NCI-H345 (cell line): ENCODE results near the gene REP15.
"Not testable (repeated sequence)": the region's sequence is repeated elsewhere in the genome, so short reads cannot be mapped to it uniquely, and the experiment has no call there.

Source experiments
- DNase-seq: peaks from one replicate; lab custom pipeline; 2025; lab: John Stamatoyannopoulos, UW

Gene REP15

DNA sequence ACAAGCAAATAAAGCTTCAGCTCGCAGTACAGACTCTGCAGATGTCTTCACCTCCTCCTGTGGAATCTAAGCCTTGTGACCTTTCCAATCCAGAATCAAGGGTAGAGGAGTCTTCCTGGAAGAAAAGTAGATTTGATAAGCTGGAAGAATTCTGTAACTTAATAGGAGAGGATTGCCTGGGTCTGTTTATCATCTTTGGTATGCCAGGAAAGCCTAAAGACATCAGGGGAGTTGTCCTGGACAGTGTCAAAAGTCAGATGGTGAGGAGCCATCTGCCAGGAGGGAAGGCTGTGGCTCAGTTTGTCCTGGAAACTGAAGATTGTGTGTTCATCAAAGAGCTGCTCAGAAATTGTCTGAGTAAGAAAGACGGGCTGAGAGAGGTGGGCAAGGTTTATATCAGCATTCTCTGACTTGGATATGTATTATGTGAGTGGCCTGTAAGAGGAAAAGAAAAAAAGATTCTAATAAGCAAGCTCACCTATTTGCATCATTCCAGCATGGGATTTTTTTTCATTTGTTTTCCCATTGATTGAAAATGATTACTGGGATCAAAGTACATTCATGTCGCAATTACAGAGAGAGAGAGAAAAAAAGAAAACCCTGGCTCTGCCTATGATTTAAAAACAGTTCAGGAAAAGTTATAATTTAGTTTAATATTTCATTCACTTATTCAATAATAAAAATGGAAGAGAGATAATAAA, 767 bp downstream of the REP15 start:
- no peak for DNase-seq

DNA sequence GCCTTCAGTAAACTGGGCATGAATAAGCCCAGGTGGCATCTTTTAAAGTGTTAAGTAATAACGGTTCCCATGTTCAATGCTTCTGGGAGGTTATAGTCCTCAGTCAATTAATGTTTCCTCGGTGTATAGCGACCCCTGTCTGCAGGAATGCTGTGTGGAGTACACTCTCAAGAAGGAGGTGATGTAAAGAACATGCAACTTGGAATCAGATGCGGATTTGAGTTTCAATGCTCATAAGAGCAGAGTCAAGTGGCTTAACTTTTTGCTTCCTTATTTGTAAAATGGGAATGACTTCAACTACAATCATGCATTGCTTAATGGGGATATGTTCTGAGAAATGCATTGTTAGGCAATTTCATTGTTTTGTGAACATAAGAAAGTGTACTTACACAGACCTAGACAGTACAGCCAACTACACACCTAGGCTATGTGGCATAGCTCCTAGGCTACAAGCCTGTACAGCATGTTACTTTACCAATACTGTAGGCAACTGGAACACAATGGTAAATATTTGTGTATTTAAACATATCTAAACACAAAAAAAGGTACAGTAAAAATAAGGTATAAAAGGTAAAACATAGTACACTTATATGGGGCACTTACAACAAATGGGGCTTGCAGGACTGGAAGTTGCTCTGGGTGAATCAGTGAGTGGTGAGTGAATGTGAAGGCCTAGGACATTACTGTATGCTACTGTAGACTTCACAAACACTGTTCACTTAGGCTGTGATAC, 7.6 kb downstream of the REP15 start:
- peak; percentile 37 for DNase-seq

DNA sequence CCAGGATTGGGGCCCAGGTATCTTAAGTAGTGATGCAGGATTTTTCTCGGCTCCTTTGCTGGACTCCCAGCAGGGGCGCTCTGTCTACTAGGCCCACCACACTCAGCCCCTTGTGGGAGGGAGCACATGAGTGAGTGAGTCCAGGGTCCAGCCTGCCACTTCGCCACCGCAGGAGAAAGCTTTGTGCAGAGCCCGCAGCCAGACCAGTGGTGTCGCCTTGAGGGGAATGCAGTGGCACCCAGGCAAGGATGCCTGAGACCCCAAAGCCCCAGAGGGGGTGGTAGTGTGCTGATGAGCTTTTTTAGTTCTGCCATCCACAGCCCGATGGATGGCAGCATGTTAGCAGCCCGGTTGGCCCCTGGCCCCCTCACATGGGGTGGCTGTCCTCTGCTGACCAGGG, 9.0 kb downstream of the REP15 start:
- DNase-seq, result no peak

DNA sequence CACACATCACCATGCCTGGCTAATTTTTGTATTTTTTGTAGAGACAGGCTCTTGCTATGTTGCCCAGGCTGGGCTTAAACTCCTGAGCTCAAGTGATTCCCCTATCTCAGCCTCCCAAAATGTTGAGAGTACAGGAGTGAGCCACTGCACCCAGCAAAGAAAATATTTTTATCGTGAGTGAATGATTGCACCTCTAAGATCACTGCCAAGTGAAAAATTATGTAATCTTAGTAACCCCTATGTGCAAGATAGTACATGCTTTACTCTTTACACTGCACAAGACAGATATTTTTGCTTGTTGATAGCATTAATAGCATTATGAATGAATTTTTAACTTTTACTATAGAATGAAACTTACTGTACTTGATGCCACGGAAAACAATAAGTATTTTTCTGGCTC, 11.0 kb downstream of the REP15 start:
- no peak for DNase-seq

DNA sequence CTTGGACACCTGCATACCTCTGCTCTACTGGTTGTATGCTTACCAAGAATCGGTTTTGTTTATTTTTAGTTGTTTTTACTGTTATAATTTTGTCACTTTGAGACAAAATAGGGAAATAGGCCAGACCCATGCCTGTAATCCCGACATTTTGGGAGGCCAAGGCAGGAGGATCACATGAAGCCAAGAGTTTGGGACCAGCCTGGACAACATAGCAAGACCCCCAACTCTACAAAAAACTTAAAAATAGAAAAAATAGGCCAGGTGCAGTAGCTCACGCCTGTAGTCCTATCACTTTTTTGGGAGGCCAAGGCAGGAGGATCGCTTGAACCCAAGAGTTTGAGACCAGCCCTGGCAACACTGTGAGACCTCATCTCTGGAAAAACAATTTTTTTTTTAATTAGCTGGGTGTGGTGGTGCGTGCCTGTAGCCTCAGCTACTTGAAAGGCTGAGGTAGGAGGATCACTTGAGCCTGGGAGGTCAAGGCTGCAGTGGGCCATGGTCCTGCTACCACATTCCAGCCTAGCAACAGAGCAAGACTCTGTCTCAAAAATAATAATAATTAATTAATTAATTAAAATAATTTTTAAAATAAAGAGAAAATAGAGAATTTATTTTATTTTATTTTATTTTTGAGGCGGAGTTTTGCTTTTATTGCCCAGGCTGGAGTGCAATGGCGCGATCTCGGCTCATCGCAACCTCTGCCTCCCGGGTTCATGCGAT, 13.1 kb downstream of the REP15 start:
- DNase-seq, result no peak

DNA sequence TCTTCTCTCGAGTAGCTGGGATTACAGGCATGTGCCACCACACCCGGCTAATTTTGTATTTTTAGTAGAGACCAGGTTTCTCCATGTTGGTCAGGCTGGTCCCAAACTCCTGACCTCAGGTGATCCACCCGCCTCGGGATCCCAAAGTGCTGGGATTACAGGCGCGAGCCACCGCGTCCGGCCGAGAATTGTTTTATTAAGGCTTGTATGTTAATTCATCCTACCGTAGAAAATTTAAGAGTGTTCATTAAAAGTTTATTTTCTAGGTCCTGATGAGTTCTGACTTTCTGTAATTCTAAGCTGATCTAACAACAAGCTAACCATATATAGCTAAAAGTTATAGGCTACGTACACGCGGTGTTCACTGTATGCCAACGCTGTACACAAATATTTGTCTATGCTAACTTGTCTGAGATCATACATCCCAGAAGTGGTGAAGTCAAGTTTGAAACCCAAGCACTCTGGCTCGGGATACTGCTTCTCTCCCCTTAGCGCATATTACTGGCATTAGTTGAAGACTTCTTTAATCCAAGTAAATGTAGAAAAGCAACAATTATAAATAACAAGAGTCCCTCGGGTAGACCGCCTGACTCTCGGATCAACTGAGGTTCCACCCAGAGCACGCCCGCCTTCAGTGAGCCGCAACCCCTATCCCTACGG, 13.8 kb downstream of the REP15 start:
- peak; percentile 55 for DNase-seq

DNA sequence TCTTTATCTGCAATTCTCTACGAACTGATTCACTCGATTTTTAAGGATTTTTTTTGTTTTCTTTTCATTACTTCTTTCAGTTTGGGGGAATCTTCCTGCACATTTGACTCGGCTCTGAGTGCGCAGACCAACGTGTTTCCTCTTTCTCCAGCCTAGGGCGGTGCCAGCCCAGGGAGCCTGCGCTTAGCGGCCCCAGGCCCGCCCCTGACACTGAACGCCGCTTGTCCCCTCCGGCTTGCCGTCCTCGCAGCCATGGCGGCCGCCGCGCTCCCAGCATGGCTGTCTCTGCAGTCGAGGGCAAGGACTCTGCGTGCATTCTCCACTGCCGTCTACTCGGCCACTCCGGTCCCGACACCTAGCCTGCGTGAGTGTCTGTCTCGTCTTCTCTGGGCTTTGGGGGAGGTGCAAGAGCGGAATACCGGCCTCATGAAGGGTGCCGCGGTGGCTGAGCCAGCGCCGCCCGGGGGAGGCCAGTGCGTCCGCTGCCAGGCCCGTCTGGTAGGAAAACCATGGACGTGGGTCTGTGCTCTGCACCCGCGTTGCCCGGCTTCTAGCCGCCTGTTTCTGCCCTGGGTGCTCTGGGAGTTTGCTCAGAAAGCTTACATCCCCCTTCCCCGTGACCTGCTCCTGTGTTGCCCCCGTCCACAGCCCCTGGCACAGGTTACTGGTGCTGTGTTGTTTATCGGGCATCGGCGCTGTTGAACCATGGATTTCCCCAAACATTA, 14.5 kb downstream of the REP15 start, which contains the start of gene MRPS35:
TSS of gene MRPS35 (plus strand) at position 241 of the 725 bp plus-strand sequence. CDS start at position 253, 12 bp downstream.
- peak; percentile 88 for DNase-seq

DNA sequence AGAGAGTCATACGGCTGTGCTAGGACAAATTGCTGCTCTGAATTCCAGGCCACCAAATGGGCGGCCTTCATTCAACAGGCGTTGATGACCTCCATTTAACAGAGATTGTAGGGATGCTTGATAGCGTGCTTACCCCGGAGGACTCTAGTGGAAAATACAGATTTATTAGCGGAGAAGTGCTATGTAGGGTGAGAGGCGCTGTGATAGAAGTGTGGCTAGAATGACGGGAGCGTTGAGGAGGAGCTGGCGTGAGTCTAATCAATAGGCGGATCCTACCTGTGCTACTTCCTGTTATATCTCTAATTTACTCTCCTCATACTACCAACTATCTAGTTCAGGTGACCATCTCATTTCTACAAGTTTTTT, 15.1 kb downstream of the REP15 start:
- peak; percentile 25 for DNase-seq

DNA sequence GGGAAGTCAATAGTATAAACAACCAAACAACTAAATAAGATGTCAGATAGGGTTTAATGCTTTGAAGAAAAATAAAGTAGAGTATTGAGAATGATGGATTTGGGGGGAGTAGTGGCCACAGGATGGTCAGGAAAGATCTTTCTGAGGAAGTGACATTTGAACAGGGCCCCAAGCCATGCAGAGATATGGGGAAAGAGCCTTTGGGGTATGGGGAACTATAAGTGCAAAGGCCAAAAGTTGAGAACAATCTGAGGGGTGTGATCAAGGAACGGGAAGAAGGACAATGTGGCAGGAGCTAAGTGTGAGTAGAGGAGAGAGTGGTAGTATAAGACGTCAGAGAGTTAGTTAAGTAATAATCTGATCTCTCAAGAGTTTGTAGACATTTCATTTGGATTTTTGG, 15.7 kb downstream of the REP15 start:
- DNase-seq, result no peak

DNA sequence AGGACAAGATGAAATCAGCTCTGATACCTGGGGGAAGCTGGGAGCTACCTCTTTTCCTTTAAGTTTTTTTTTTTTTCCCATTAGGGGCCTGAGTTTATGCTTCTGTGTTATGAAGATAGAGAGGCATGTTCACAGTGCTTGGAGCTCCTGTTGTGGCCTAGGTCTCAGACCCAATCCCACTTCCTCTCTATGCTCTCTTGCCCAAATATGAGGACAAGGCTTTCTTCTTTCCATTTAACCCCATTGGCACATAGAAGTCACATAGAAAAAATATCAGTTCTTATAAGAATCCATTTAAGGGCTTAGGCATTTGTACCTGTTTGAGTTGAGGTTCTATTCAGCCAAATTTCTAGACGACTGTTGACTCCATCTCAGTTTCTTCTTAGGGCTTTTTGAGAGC, 27.0 kb downstream of the REP15 start:
- no peak for DNase-seq

DNA sequence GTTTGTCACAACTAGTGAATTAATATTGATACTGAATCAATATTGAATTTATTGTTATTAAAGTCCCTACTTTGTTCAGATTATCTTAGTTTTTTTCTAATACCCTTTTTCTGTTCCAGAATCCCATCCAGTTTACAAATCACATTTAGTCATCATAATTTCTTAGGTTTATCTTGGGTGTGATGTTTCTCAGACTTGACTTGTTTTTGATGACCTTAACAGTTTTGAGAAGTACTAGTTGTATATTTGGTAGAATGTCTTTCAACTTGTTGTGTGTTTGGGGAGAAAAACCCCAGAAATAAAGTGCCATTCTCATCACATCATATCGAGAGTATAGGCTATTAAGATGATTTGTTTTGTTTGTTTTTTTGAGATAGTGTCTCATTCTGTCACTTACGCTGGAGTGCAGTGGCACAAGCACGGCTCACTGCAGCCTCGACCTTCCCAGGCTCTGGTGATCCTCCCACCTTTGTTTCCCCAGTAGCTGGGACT, 33.9 kb downstream of the REP15 start:
- DNase-seq, result no peak

DNA sequence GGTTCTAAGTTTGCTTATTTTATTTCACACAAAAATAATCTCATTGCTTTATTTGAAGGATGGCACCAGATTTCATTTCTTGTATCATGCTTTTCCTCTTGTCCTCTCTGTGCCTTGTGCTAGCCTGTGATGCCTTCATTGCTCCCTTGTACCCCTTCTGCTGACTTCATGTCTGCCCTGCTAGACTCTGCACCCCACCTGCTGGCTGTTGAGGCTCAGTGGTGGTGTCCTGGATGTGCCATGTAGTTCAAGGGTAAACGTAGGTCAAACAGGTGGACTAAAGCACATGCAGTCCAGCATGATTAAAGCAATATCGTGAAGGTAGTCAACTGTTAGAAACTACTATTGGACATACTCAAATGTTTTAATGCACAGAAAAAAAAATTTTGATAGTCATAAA, 36.0 kb downstream of the REP15 start:
- no peak for DNase-seq

DNA sequence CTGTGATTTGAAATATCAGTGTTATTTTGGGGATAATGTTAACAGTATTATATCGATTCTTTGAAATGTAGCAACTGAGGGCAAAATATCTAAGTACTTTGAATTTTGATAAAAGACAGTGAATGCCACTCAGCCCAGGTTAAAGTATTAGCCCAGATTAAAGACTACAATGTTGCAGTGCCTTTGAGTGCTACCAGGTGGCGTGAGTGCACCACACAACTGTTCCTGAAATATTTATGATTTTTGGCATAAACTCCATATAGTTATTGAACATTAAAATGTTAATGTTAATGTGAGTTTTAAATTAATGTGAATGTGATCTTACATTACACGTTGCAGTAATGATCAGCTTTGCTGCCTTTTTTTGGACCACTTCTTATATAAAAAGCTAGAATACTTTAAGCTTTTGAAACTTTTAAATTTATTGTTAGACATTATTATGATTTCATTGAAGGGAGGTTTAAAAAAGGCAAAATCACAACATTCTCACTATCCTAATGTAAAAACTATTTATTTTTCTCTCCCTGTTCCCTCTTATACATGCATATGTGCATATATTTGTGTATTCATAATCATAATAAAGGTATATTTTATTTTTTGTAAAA, 36.9 kb downstream of the REP15 start:
- peak; percentile 11 for DNase-seq

DNA sequence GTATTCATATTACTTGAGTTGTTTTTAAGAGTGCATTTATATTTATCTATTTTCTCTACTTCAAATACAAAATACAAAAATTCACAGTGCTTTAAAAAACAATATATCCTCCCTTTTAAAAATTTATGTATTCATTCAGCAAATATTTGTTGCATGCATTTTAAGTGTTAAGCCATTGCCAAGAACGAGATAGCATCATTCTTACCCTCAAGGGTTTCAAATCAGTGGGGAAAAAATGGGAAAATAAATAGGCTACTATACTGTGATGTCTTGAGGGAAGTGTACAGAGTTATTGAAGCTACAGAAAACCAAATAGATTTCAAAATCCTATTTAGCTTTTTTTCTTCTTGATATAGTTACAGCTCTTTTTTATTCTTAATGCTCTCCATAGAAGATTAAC, 37.5 kb downstream of the REP15 start:
- DNase-seq, result no peak

DNA sequence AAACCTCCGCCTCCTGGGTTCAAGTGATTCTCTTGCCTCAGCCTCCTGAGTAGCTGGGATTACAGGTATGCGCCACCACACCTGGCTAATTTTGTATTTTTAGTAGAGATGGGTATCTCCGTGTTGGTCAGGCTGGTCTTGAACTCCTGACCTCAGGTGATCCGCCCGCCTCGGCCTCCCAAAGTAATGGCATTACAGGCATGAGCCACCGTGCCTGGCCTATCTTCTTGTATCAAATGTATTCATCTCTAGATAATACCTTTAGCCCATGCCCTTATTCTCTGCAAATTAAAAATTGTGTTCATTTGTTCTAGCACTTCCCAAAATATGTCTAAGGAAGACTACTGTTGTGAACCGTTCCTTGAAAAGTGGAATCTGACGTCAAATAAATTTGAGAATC, 38.1 kb downstream of the REP15 start:
- DNase-seq, result not testable (repeated sequence)

DNA sequence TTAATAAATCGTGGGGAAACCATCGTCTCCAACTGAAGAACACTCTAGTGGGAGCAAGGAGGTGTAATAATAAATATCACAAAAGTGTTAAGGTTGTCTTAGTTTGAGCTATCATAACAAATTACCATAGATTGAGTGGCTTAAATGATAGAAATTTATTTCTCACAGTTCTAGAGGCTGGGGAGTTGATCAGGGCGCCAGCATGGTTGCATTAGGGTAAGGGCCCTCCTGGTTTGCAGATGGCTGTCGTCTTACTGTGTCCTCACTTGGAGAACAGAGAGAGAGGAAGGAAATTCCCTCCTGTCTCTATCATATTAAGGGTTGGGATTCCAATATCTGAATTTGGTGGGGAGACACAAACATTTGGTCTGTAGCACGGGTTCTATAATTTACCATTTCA, 47.4 kb downstream of the REP15 start:
- DNase-seq, result no peak

DNA sequence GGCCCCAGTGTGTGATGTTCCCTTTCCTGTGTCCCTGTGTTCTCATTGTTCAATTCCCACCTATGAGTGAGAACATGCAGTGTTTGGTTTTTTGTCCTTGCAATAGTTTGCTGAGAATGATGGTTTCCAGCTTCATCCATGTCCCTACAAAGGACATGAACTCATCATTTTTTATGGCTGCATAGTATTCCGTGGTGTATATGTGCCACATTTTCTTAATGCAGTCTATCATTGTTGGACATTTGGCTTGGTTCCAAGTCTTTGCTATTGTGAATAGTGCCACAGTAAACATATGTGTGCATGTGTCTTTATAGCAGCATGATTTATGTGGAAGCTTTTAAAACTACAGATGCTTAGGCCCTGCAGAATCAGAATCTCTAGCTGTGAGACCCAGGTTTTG, 49.5 kb downstream of the REP15 start:
- DNase-seq, result not testable (repeated sequence)
